IPS DF 6.9 (cell line): Measurements from ENCODE around the gene SYNE2.
"Not testable (repeated sequence)": the region's sequence is repeated elsewhere in the genome, so short reads cannot be mapped to it uniquely, and the experiment has no call there.

Experiments used
- DNase-seq: peaks from one replicate; pipeline ENCODE4 v3.0.0-alpha.2; 2013; ENCODE audit warnings: low read depth, low spot score
- H3K27ac ChIP-seq: one replicate; pipeline ENCODE4 v1.5.1; 2013; ENCODE audit warnings: low read length, control low read depth
- H3K27me3 ChIP-seq: 2 replicates; pipeline ENCODE4 v1.6.1; 2013; ENCODE audit warnings: mild to moderate bottlenecking, low read length; ENCODE audit not compliant: control insufficient read depth, insufficient read depth
- H3K36me3 ChIP-seq: 2 replicates; pipeline ENCODE4 v1.6.1; 2013; ENCODE audit warnings: low read length; ENCODE audit not compliant: control insufficient read depth, insufficient read depth
- H3K4me1 ChIP-seq: 2 replicates; pipeline ENCODE4 v1.6.1; 2013; ENCODE audit warnings: low read length; ENCODE audit not compliant: control insufficient read depth, insufficient read depth
- H3K4me3 ChIP-seq: 2 replicates; pipeline ENCODE4 v1.5.1; 2013; ENCODE audit warnings: mild to moderate bottlenecking, low read length
- H3K9me3 ChIP-seq: 2 replicates; pipeline ENCODE4 v1.6.1; 2013; ENCODE audit warnings: low read length, inconsistent platforms; ENCODE audit not compliant: control insufficient read depth, insufficient read depth
- WGBS: extraction: QIAGEN DNeasy Blood & Tissue Kit; methylation state at CpG from one replicate; pipeline ENCODE4 v1.1.7; 2013; ENCODE audit warnings: mixed read lengths, missing lambda C conversion rate; ENCODE audit not compliant: insufficient read length, insufficient coverage; 5-methylcytosine and 5-hydroxymethylcytosine counted together

SYNE2 gene, protein sequence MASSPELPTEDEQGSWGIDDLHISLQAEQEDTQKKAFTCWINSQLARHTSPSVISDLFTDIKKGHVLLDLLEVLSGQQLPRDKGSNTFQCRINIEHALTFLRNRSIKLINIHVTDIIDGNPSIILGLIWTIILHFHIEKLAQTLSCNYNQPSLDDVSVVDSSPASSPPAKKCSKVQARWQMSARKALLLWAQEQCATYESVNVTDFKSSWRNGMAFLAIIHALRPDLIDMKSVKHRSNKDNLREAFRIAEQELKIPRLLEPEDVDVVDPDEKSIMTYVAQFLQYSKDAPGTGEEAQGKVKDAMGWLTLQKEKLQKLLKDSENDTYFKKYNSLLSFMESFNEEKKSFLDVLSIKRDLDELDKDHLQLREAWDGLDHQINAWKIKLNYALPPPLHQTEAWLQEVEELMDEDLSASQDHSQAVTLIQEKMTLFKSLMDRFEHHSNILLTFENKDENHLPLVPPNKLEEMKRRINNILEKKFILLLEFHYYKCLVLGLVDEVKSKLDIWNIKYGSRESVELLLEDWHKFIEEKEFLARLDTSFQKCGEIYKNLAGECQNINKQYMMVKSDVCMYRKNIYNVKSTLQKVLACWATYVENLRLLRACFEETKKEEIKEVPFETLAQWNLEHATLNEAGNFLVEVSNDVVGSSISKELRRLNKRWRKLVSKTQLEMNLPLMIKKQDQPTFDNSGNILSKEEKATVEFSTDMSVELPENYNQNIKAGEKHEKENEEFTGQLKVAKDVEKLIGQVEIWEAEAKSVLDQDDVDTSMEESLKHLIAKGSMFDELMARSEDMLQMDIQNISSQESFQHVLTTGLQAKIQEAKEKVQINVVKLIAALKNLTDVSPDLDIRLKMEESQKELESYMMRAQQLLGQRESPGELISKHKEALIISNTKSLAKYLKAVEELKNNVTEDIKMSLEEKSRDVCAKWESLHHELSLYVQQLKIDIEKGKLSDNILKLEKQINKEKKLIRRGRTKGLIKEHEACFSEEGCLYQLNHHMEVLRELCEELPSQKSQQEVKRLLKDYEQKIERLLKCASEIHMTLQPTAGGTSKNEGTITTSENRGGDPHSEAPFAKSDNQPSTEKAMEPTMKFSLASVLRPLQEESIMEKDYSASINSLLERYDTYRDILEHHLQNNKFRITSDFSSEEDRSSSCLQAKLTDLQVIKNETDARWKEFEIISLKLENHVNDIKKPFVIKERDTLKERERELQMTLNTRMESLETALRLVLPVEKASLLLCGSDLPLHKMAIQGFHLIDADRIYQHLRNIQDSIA (N-terminal part only)

GRCh38 chr14:63852817-63853731, at the start of gene SYNE2:
Gene SYNE2 (plus strand): TSS chr14:63853004. CDS start chr14:63909149, 56,145 bp downstream.
- peak; percentile 67 for DNase-seq
- H3K9me3 ChIP-seq: no peaks in the 10 kb centered on the region
- H3K4me3 ChIP-seq: peak within 1 kb of the TSS; percentile 90
- no peaks in the 10 kb centered on the region for H3K27me3 ChIP-seq
- H3K4me1 ChIP-seq: peaks cover 1% of the 10 kb centered on the region; the same call in 1 of the 2 replicates
- H3K27ac ChIP-seq: no peak within 1 kb of the TSS
- no peaks in the 10 kb centered on the region for H3K36me3 ChIP-seq
- no CpG with 5 or more reads among the region's 124 CpGs for WGBS

- WGBS: no CpG with 5 or more reads among the region's 35 CpGs
- not testable (repeated sequence) for H3K9me3 ChIP-seq, DNase-seq, H3K4me1 ChIP-seq, H3K27me3 ChIP-seq, H3K4me3 ChIP-seq, H3K36me3 ChIP-seq, H3K27ac ChIP-seq
Measured at GRCh38 chr14:63803221-63803791, 49.5 kb upstream of the SYNE2 start.

GRCh38 chr14:63806064-63806463, 46.7 kb upstream of the SYNE2 start:
- DNase-seq, H3K4me3 ChIP-seq, H3K9me3 ChIP-seq, H3K27me3 ChIP-seq, H3K36me3 ChIP-seq, H3K4me1 ChIP-seq, H3K27ac ChIP-seq: not testable (repeated sequence)
- WGBS: no CpG with 5 or more reads among the region's 2 CpGs

DNA sequence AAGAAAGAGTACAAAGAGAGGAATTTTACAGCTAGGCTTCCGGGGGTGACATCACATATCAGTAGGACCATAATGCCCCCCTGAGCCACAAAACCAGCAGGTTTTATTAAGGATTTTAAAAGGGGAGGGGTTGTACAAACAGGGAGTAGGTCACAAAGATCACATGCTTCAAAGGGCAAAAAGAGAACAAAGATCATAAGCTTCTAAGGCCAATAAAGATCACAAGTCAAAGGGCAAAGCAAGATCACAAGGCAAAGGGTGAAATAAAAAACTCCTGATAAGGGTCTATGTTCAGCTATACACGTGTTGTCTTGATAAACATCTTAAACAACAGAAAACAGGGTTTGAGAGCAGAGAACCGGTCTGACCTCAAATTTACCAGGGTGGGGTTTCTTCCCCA, 41.1 kb upstream of the SYNE2 start:
- not testable (repeated sequence) for DNase-seq, H3K27me3 ChIP-seq, H3K4me3 ChIP-seq, H3K27ac ChIP-seq, H3K4me1 ChIP-seq, H3K36me3 ChIP-seq, H3K9me3 ChIP-seq
- no CpG with 5 or more reads among the region's 3 CpGs for WGBS

GRCh38 chr14:63833728-63834127, 19.1 kb upstream of the SYNE2 start:
- Histone ChIP-seq H3K36me3 (no peaks in the 10 kb centered on the region), H3K4me1 (no peaks in the 10 kb centered on the region), H3K9me3 (no peaks in the 10 kb centered on the region), H3K4me3 (no peak overlapping the region), H3K27me3 (no peaks in the 10 kb centered on the region), H3K27ac (no peak overlapping the region)
- DNase-seq: no peak
- 100% methylated on average over 1 of the region's 1 CpG for WGBS

DNA sequence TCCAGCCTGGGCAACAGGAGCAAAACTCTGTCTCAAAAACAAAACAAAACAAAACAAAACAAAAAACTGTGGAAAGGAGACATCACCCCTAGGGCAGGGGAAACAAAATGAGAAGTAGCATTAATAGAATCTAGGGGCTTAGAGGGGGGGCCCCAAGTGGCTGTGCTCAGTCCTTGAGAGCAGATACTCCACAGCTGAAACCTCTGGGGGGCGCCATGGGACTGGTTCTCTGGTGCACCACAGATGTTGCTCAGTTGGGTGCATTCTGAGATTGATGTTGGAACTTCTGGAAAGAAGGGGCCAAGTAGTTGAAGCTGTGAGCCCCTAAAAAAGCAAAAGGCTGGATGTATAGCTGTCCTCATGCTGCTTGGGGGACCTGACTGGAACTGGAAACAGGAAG, 11.8 kb upstream of the SYNE2 start:
- no peak for DNase-seq
- no CpG with 5 or more reads among the region's 1 CpG for WGBS
- H3K4me1 ChIP-seq: no peaks in the 10 kb centered on the region
- no peaks in the 10 kb centered on the region for H3K27me3 ChIP-seq
- H3K36me3 ChIP-seq: no peaks in the 10 kb centered on the region
- no peaks in the 10 kb centered on the region for H3K9me3 ChIP-seq
- no peak overlapping the region for H3K27ac ChIP-seq
- H3K4me3 ChIP-seq: no peak overlapping the region

GRCh38 chr14:63843796-63844195, 9.0 kb upstream of the SYNE2 start:
- Histone ChIP-seq H3K9me3 (no peaks in the 10 kb centered on the region), H3K4me3 (no peak overlapping the region), H3K27ac (no peak overlapping the region), H3K4me1 (no peaks in the 10 kb centered on the region), H3K36me3 (no peaks in the 10 kb centered on the region), H3K27me3 (no peaks in the 10 kb centered on the region)
- WGBS: no CpG with 5 or more reads among the region's 3 CpGs
- DNase-seq: no peak

GRCh38 chr14:63848890-63849289, 3.9 kb upstream of the SYNE2 start:
- H3K4me1 ChIP-seq: no peaks in the 10 kb centered on the region
- H3K27ac ChIP-seq: no peak overlapping the region
- DNase-seq: no peak
- H3K36me3 ChIP-seq: no peaks in the 10 kb centered on the region
- H3K4me3 ChIP-seq: no peak overlapping the region
- H3K9me3 ChIP-seq: no peaks in the 10 kb centered on the region
- no peaks in the 10 kb centered on the region for H3K27me3 ChIP-seq

GRCh38 chr14:63852271-63852816, 460 bp upstream of the SYNE2 start:
- H3K36me3 ChIP-seq: no peaks in the 10 kb centered on the region
- H3K27ac ChIP-seq: no peak overlapping the region
- WGBS: no CpG with 5 or more reads among the region's 18 CpGs
- H3K27me3 ChIP-seq: no peaks in the 10 kb centered on the region
- H3K9me3 ChIP-seq: no peaks in the 10 kb centered on the region
- peak overlapping the region; percentile 90; the same call in 1 of the 2 replicates for H3K4me3 ChIP-seq
- H3K4me1 ChIP-seq: peaks cover 1% of the 10 kb centered on the region; the same call in 1 of the 2 replicates
- DNase-seq: no peak
